GM12864 (cell line): Measurements from ENCODE around the gene PDCD1LG2.

Experiments used
- DNase-seq: peaks from one replicate; pipeline ENCODE4 v3.0.0-alpha.2; 2011; ENCODE audit warnings: low read depth
- H3K4me3 ChIP-seq: 2 replicates; pipeline ENCODE4 v1.5.1; 2011; ENCODE audit warnings: mild to moderate bottlenecking, low read depth, low read length, control low read depth
- CTCF ChIP-seq: IDR thresholded peaks from 2 replicates; pipeline ENCODE4 v1.5.1; 2011; ENCODE audit warnings: low read depth, mild to moderate bottlenecking, moderate library complexity, low read length, control low read depth, inconsistent platforms; ENCODE audit errors: missing control alignments

The PDCD1LG2 gene

GRCh38 chr9:5596173-5596572 lies 85.8 kb downstream of the PDCD1LG2 start:
- DNase-seq = no peak
- TF ChIP-seq CTCF = no peak
- H3K4me3 ChIP-seq = no peak overlapping the region

GRCh38 chr9:5608298-5609225 lies 98.2 kb downstream of the PDCD1LG2 start:
- H3K4me3 ChIP-seq = no peak overlapping the region
- no peak for DNase-seq
- TF ChIP-seq CTCF = no peak

- H3K4me3 ChIP-seq = no peak overlapping the region
- no peak for TF ChIP-seq CTCF
- DNase-seq = no peak
Measured at GRCh38 chr9:5609226-5609596, 98.9 kb downstream of the PDCD1LG2 start.

- DNase-seq = no peak
- no peak for TF ChIP-seq CTCF
- H3K4me3 ChIP-seq = no peak overlapping the region
Measured at GRCh38 chr9:5610491-5610890, 100.2 kb downstream of the PDCD1LG2 start.

- TF ChIP-seq CTCF = no peak
- no peak overlapping the region for H3K4me3 ChIP-seq
- no peak for DNase-seq
Measured at GRCh38 chr9:5611321-5612184, 101.2 kb downstream of the PDCD1LG2 start.

GRCh38 chr9:5612185-5612530 lies 101.8 kb downstream of the PDCD1LG2 start:
- TF ChIP-seq CTCF = no peak
- H3K4me3 ChIP-seq = no peak overlapping the region
- no peak for DNase-seq
